Keratinocyte (primary cell): ENCODE data around the gene MAP1LC3C. TPM values are rescaled to one million over a fixed set of nuclear protein-coding genes. Genes with fewer than 3 reads are reported as not detected.

ENCODE experiments used
- DNase-seq: peaks from one replicate; pipeline ENCODE4 v3.0.0-alpha.2; 2011; ENCODE audit warnings: low read depth, missing footprints, low spot score
- FAIRE-seq: peaks from 2 replicates; lab custom pipeline; 2011; peaks lifted over from hg19 to GRCh38; lab: Jason Lieb, UNC
- H2AFZ ChIP-seq: 2 replicates; pipeline ENCODE4 v1.6.0; 2012; ENCODE audit warnings: low read length, control low read depth, inconsistent platforms; ENCODE audit not compliant: control insufficient read depth
- H3K27ac ChIP-seq: 2 replicates; pipeline ENCODE4 v1.5.1; 2011; ENCODE audit warnings: low read length; ENCODE audit not compliant: control insufficient read depth, insufficient read depth
- H3K27me3 ChIP-seq: 3 replicates; pipeline ENCODE4 v1.6.0; 2011; ENCODE audit warnings: low read length; ENCODE audit not compliant: control insufficient read depth, insufficient read depth; ENCODE audit errors: extremely low read depth
- H3K36me3 ChIP-seq, 2 experiments: 2 replicates in 1 of 2; 3 replicates in 1 of 2; pipeline ENCODE4 v1.5.1; 2011; ENCODE audit warnings: low read length in 2 of 2, mild to moderate bottlenecking in 1 of 2; ENCODE audit not compliant: control insufficient read depth in 2 of 2, insufficient read depth in 2 of 2; ENCODE audit errors: extremely low read depth in 1 of 2
- H3K4me1 ChIP-seq: 3 replicates; pipeline ENCODE4 v1.5.1; 2011; ENCODE audit warnings: low read length; ENCODE audit not compliant: control insufficient read depth, insufficient read depth; ENCODE audit errors: extremely low read depth
- H3K4me2 ChIP-seq: 3 replicates; pipeline ENCODE4 v1.6.0; 2011; ENCODE audit warnings: low read depth, low read length; ENCODE audit not compliant: control insufficient read depth, insufficient read depth; ENCODE audit errors: extremely low read depth
- H3K4me3 ChIP-seq, 3 experiments: fragments of 200-600 bp in 1 of 3; sonication (generic) in 1 of 3; 2 replicates in 2 of 3; 3 replicates in 1 of 3; pipeline ENCODE4 v1.5.1; 2011 to 2016; ENCODE audit warnings: low read length in 3 of 3, mild to moderate bottlenecking in 3 of 3, control low read depth in 2 of 3, inconsistent platforms in 1 of 3, low read depth in 1 of 3, mixed read lengths in 1 of 3, mixed run types in 1 of 3, moderate library complexity in 1 of 3; ENCODE audit not compliant: control insufficient read depth in 2 of 3, insufficient read depth in 2 of 3; ENCODE audit errors: extremely low read depth in 1 of 3
- H3K79me2 ChIP-seq: 2 replicates; pipeline ENCODE4 v1.6.0; 2012; ENCODE audit warnings: low read length; ENCODE audit not compliant: control insufficient read depth, insufficient read depth
- H3K9ac ChIP-seq: 3 replicates; pipeline ENCODE4 v1.6.0; 2011; ENCODE audit warnings: low read length; ENCODE audit not compliant: control insufficient read depth, insufficient read depth; ENCODE audit errors: extremely low read depth
- H3K9me1 ChIP-seq: 3 replicates; pipeline ENCODE4 v1.6.0; 2011; ENCODE audit warnings: low read length; ENCODE audit not compliant: control insufficient read depth, insufficient read depth; ENCODE audit errors: extremely low read depth
- H3K9me3 ChIP-seq: 2 replicates; pipeline ENCODE4 v1.5.1; 2012; ENCODE audit warnings: low read depth, low read length; ENCODE audit not compliant: control insufficient read depth
- H4K20me1 ChIP-seq: 3 replicates; pipeline ENCODE4 v1.6.0; 2011; ENCODE audit warnings: low read length; ENCODE audit not compliant: control insufficient read depth, insufficient read depth; ENCODE audit errors: extremely low read depth
- EZH2 ChIP-seq: IDR thresholded peaks from one replicate; pipeline ENCODE4 v1.6.1; 2012; ENCODE audit warnings: inconsistent platforms, mild to moderate bottlenecking, low read length, moderate library complexity
- dilution Hi-C: fragments of 300-500 bp; cut with MboI; formaldehyde crosslinking; loops from one replicate; pipeline ENCODE4 v1.7.0; 2020; ENCODE audit warnings: low sequenced_read_pairs; ENCODE audit not compliant: extremely low pct_ligation_motif_present
- polyA plus RNA-seq, 5 experiments: library from polyadenylated mRNA; depleted of rRNA in 3 of 5; stranded (reverse) in 3 of 5; stranded (forward) in 1 of 5; unstranded in 1 of 5; fragments of >200 nt; gene quantifications; 1 replicate in 1 of 5; 2 replicates in 3 of 5; 3 replicates in 1 of 5; pipeline versions ENCODE4 v1.2.1 to v1.2.3, GENCODE V29; 2011 to 2012; ENCODE audit warnings: missing spikeins in 2 of 5, low read depth in 1 of 5, low replicate concordance in 1 of 5
- TF ChIP-seq, protein P1 (sequence below), 3 experiments: IDR thresholded peaks in 1 of 3; conservative IDR thresholded peaks in 1 of 3; optimal IDR thresholded peaks in 1 of 3; 2 replicates in 2 of 3; 3 replicates in 1 of 3; pipeline versions ENCODE3 to v1.5.1; 2011; ENCODE audit warnings: low read length in 3 of 3, mild to moderate bottlenecking in 3 of 3, moderate library complexity in 2 of 3, control low read depth in 1 of 3, inconsistent platforms in 1 of 3; ENCODE audit not compliant: insufficient read depth in 2 of 3; ENCODE audit errors: extremely low read depth in 1 of 3

Gene MAP1LC3C
- polyA plus RNA-seq, 1 donor (not counting 4 experiments of a cell fraction or from before 2014, with no cell fraction given), result not detected

DNA sequence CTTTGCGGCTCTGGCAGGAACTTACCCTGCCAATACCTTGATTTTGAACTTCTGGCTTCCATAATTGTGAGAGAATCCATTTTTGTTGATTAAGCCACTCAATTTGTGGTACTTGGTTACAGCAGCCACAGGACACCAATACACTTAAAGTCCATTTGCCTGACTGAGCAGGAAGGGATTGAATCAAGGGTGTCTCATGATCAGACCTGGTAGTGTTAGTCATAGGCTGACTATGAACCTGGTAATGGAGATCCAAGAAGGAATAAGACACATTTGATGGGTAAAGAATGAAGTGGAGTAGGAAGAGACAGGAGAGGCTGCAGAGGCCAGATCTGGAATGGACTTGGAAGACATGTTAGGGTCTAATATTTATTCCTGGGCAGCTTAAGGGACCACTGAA is 31.2 kb upstream of the MAP1LC3C start:
- H2AFZ ChIP-seq, result no peak overlapping the region
- no peaks in the 10 kb centered on the region for H4K20me1 ChIP-seq
- no peak overlapping the region for H3K4me2 ChIP-seq
- H3K9ac ChIP-seq, result no peak overlapping the region
- TF ChIP-seq, protein P1, sequence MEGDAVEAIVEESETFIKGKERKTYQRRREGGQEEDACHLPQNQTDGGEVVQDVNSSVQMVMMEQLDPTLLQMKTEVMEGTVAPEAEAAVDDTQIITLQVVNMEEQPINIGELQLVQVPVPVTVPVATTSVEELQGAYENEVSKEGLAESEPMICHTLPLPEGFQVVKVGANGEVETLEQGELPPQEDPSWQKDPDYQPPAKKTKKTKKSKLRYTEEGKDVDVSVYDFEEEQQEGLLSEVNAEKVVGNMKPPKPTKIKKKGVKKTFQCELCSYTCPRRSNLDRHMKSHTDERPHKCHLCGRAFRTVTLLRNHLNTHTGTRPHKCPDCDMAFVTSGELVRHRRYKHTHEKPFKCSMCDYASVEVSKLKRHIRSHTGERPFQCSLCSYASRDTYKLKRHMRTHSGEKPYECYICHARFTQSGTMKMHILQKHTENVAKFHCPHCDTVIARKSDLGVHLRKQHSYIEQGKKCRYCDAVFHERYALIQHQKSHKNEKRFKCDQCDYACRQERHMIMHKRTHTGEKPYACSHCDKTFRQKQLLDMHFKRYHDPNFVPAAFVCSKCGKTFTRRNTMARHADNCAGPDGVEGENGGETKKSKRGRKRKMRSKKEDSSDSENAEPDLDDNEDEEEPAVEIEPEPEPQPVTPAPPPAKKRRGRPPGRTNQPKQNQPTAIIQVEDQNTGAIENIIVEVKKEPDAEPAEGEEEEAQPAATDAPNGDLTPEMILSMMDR (optimal IDR thresholded peaks at IDR 0.05 in 1 of 3, IDR thresholded peaks at IDR 0.05 in 1 of 3, conservative IDR thresholded peaks at IDR 0.05 in 1 of 3; ENCODE audit: extremely low read depth in 1 of 3, insufficient read depth in 2 of 3, low read length in 3 of 3), result no peak
- no peak for TF ChIP-seq EZH2
- H3K4me1 ChIP-seq, result no peaks in the 10 kb centered on the region
- no peaks in the 10 kb centered on the region for H3K27me3 ChIP-seq
- H3K79me2 ChIP-seq, result no peaks in the 10 kb centered on the region
- H3K9me3 ChIP-seq, result no peaks in the 10 kb centered on the region
- no peaks in the 10 kb centered on the region for H3K9me1 ChIP-seq
- dilution Hi-C loops, result no loop called here
- H3K36me3 ChIP-seq, result no peaks in the 10 kb centered on the region
- FAIRE-seq (no peak), DNase-seq (no peak)
- no peak overlapping the region for H3K4me3 ChIP-seq
- H3K27ac ChIP-seq, result no peak overlapping the region

DNA sequence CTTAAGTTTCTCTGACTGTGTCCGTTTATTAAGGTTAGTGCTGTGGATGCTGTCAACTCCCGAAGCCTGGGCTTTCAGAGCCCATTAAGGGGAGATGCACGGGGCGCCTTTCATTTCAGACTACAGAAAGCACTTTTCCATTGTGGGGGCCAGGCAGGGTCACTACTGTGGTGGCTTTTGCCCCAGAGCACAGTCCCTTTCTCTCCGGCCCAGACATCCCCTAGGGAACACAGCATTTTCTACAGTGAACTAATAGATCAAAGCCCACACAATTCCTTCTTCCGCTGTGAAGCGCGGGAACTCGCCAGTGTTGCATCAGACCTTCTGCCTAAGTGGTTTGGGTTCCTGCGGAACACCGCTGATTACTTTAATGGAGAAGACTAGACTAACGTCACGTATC is 26.8 kb upstream of the MAP1LC3C start:
- Histone ChIP-seq H3K36me3 (no peaks in the 10 kb centered on the region), H3K27me3 (no peaks in the 10 kb centered on the region), H3K4me2 (no peak overlapping the region), H3K9me3 (no peaks in the 10 kb centered on the region), H3K4me3 (no peak overlapping the region), H3K9me1 (no peaks in the 10 kb centered on the region), H3K9ac (no peak overlapping the region), H3K27ac (no peak overlapping the region), H3K79me2 (no peaks in the 10 kb centered on the region), H4K20me1 (no peaks in the 10 kb centered on the region), H3K4me1 (no peaks in the 10 kb centered on the region), H2AFZ (no peak overlapping the region)
- no peak for FAIRE-seq
- dilution Hi-C loops, result no loop called here
- TF ChIP-seq, protein P1 (optimal IDR thresholded peaks at IDR 0.05 in 1 of 3, IDR thresholded peaks at IDR 0.05 in 1 of 3, conservative IDR thresholded peaks at IDR 0.05 in 1 of 3; ENCODE audit: extremely low read depth in 1 of 3, insufficient read depth in 2 of 3, low read length in 3 of 3), result no peak
- no peak for TF ChIP-seq EZH2
- no peak for DNase-seq
